OCI-LY7 (cell line): ENCODE measurements around the gene SATB2. TPM values are rescaled to one million over a fixed set of nuclear protein-coding genes. Genes with fewer than 3 reads are reported as not detected.

ENCODE experiments used
- BruUV-seq: library from RNA; stranded (reverse); fragments of 400-500 nt; replicated peaks from 2 replicates; lab custom pipeline; 2021; lab: Mats Ljungman, UMichigan
- CTCF ChIA-PET: fragments of 300-600 bp; sonication (Branson Sonifier 250); formaldehyde crosslinking; loops from one replicate; lab custom pipeline; 2022; ENCODE audit warnings: antibody characterized with exemption; ENCODE audit not compliant: unreplicated experiment; lab: Charles Lee
- POLR2A ChIA-PET: fragments of 300-600 bp; sonication (Branson Sonifier 250); formaldehyde crosslinking; loops from one replicate; lab custom pipeline; 2022; ENCODE audit warnings: antibody characterized with exemption; lab: Charles Lee
- DNase-seq: peaks from one replicate; pipeline ENCODE4 v3.0.0-alpha.2; 2015; ENCODE audit warnings: low spot score
- H2AFZ ChIP-seq: fragments of 200-600 bp; sonication (generic), shearing (Covaris generic); 2 replicates; pipeline ENCODE4 v1.6.1; 2014; ENCODE audit warnings: mild to moderate bottlenecking, antibody characterized with exemption, low read length, moderate library complexity
- H3K27ac ChIP-seq: fragments of 200-600 bp; sonication (generic); 2 replicates; pipeline ENCODE4 v1.5.1; 2014; ENCODE audit warnings: mixed run types, low read depth, mild to moderate bottlenecking, moderate library complexity, low read length, inconsistent platforms; ENCODE audit not compliant: poor library complexity, severe bottlenecking
- H3K36me3 ChIP-seq: fragments of 200-600 bp; sonication (generic); 2 replicates; pipeline ENCODE4 v1.6.1; 2014; ENCODE audit warnings: mild to moderate bottlenecking, antibody characterized with exemption, low read length, moderate library complexity, mixed read lengths; ENCODE audit not compliant: insufficient read depth
- H3K4me1 ChIP-seq: fragments of 200-600 bp; sonication (generic); 2 replicates; pipeline ENCODE4 v1.5.1; 2014; ENCODE audit warnings: mild to moderate bottlenecking, low read length; ENCODE audit not compliant: insufficient read depth, poor library complexity, severe bottlenecking
- H3K4me2 ChIP-seq: fragments of 200-600 bp; sonication (generic); 2 replicates; pipeline ENCODE4 v1.6.1; 2014; ENCODE audit warnings: mild to moderate bottlenecking, low read length
- H3K4me3 ChIP-seq: fragments of 200-600 bp; sonication (generic); 2 replicates; pipeline ENCODE4 v1.5.1; 2014; ENCODE audit warnings: mild to moderate bottlenecking, low read depth, low read length; ENCODE audit not compliant: poor library complexity, severe bottlenecking
- H3K79me2 ChIP-seq: fragments of 200-600 bp; sonication (generic); 2 replicates; pipeline ENCODE4 v1.6.1; 2016; ENCODE audit warnings: low read depth, mild to moderate bottlenecking, low read length, moderate library complexity, mixed read lengths; ENCODE audit not compliant: insufficient read depth
- H3K9me2 ChIP-seq: fragments of 200-600 bp; sonication (generic); 2 replicates; pipeline ENCODE4 v1.6.1; 2016; ENCODE audit warnings: mild to moderate bottlenecking, low read length, mixed read lengths; ENCODE audit not compliant: insufficient read depth
- H3K9me3 ChIP-seq: fragments of 200-600 bp; sonication (generic); 2 replicates; pipeline ENCODE4 v1.6.1; 2014; ENCODE audit warnings: mild to moderate bottlenecking, mixed run types, low read length, mixed read lengths
- H4K20me1 ChIP-seq: fragments of 200-600 bp; sonication (generic); 2 replicates; pipeline ENCODE4 v1.6.1; 2014; ENCODE audit warnings: mild to moderate bottlenecking, antibody characterized with exemption, low read length, moderate library complexity, mixed read lengths; ENCODE audit not compliant: insufficient read depth
- EZH2phosphoT487 ChIP-seq: fragments of 200-600 bp; sonication (generic); IDR thresholded peaks from 2 replicates; pipeline ENCODE4 v1.6.1; 2018; ENCODE audit warnings: low read depth, borderline replicate concordance, mild to moderate bottlenecking, mixed run types, antibody characterized with exemption, low read length, moderate library complexity, mixed read lengths
- intact Hi-C: fragments of 100-400 bp; cut with micrococcal nuclease; formaldehyde crosslinking; loops from one replicate; pipeline ENCODE4 v1.10.0; 2022; ENCODE audit not compliant: unreplicated experiment
- total RNA-seq, 2 experiments: library from RNA; depleted of rRNA in 1 of 2; stranded (reverse); fragments of >200 nt in 1 of 2; shearing (Covaris generic) in 1 of 2; gene quantifications; 2 replicates each; pipeline ENCODE4 v1.2.3, GENCODE V29; 2014 to 2022
- TF ChIP-seq, protein P1 (sequence below): fragments of 200-600 bp; sonication (generic); conservative IDR thresholded peaks from 2 replicates; pipeline ENCODE4 v1.5.1; 2014; ENCODE audit warnings: mild to moderate bottlenecking, antibody characterized with exemption, low read length, moderate library complexity, mixed read lengths

The SATB2 gene
- total RNA-seq, 2 experiments from 2014 or later: 15.9 to 30.7 TPM

DNA sequence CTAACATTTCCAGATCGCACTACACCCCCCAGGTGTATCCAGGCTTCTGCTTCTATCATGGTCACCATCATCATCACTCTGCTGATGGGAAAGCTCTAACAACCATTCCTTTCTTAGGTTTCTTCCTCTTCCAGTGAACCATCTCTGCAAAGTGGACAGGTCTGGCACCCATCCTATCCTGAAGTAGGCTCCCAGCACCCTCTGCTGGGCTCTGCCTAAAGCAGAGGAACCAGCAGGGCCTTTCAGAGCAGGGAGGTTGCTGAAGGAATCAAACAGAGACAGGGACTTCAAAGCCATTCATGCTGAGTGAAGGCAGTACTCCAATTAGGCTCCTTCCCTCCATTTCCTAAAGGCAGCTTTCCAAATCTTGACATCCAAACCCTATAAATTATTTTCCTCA is 27.2 kb upstream of the SATB2 start:
- no peak overlapping the region for H3K4me3 ChIP-seq
- no peaks in the 10 kb centered on the region for H3K79me2 ChIP-seq
- no peaks in the 10 kb centered on the region for H3K9me2 ChIP-seq
- TF ChIP-seq, protein P1, sequence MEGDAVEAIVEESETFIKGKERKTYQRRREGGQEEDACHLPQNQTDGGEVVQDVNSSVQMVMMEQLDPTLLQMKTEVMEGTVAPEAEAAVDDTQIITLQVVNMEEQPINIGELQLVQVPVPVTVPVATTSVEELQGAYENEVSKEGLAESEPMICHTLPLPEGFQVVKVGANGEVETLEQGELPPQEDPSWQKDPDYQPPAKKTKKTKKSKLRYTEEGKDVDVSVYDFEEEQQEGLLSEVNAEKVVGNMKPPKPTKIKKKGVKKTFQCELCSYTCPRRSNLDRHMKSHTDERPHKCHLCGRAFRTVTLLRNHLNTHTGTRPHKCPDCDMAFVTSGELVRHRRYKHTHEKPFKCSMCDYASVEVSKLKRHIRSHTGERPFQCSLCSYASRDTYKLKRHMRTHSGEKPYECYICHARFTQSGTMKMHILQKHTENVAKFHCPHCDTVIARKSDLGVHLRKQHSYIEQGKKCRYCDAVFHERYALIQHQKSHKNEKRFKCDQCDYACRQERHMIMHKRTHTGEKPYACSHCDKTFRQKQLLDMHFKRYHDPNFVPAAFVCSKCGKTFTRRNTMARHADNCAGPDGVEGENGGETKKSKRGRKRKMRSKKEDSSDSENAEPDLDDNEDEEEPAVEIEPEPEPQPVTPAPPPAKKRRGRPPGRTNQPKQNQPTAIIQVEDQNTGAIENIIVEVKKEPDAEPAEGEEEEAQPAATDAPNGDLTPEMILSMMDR: peak; percentile 81
- no peak for TF ChIP-seq EZH2phosphoT487
- H2AFZ ChIP-seq: peak overlapping the region; percentile 90; the same call in 1 of the 2 replicates
- ChIA-PET POLR2A (interaction anchor here (1.1 kb wide), 2 partner anchors 12 to 16 kb away, joined by 3 read pairs; no protein-coding TSS in a partner anchor), CTCF (interaction anchor here (0.6 kb wide), 1 partner anchor 20 kb away, joined by 3 read pairs; no protein-coding TSS in a partner anchor)
- H3K36me3 ChIP-seq: no peaks in the 10 kb centered on the region
- no peak overlapping the region for H3K4me2 ChIP-seq
- H3K9me3 ChIP-seq: no peaks in the 10 kb centered on the region
- H4K20me1 ChIP-seq: no peaks in the 10 kb centered on the region
- no peak overlapping the region for H3K27ac ChIP-seq
- no TSS peak for BruUV-seq
- H3K4me1 ChIP-seq: peaks cover 35% of the 10 kb centered on the region
- peak; percentile 84 for DNase-seq
- intact Hi-C loops: loop anchor here (2.0 to 10.0 kb wide), 3 partner anchors 228 to 828 kb away; no protein-coding TSS in a partner anchor

DNA sequence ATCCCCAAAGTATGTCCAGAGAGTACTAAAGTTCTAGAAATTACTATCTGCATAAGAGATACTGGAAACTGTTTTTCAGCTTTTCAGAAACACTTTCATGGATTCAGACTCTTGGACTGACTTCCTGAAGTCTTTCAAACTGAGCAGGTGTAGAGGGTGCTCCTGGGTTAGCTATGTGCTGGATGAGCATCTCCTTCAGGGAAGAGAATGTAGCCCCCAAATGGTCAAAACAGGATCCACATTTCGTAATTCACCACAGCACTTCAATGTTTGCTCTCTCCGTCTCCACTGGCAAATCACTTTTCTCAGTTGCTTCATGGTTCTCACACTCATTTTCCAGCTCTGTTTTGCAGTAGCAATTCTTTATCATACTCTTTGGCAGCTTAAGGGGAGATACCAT is 23.2 kb upstream of the SATB2 start:
- BruUV-seq: no TSS peak
- H3K27ac ChIP-seq: no peak overlapping the region
- CTCF ChIA-PET: interaction anchor here (0.6 kb wide), 1 partner anchor 530 kb away, joined by 3 read pairs; no protein-coding TSS in a partner anchor
- H4K20me1 ChIP-seq: no peaks in the 10 kb centered on the region
- H2AFZ ChIP-seq: peak overlapping the region; percentile 82
- H3K4me1 ChIP-seq: peaks cover 30% of the 10 kb centered on the region
- intact Hi-C loops: loop anchor here (10.0 kb wide), 1 partner anchor 264 kb away; no protein-coding TSS in a partner anchor
- H3K79me2 ChIP-seq: no peaks in the 10 kb centered on the region
- DNase-seq: peak; percentile 41
- no peak overlapping the region for H3K4me2 ChIP-seq
- H3K9me3 ChIP-seq: no peaks in the 10 kb centered on the region
- H3K36me3 ChIP-seq: no peaks in the 10 kb centered on the region
- TF ChIP-seq, protein P1: peak; percentile 60
- no peak for TF ChIP-seq EZH2phosphoT487
- POLR2A ChIA-PET: interaction anchor here (0.6 to 1.1 kb wide), 5 partner anchors 13 to 1107 kb away, joined by 3 to 4 read pairs (median 4); no protein-coding TSS in a partner anchor
- H3K9me2 ChIP-seq: no peaks in the 10 kb centered on the region
- no peak overlapping the region for H3K4me3 ChIP-seq

GRCh38 chr2:199477277-199477834 is 19.6 kb upstream of the SATB2 start:
- CTCF ChIA-PET: interaction anchor here (0.6 kb wide), 1 partner anchor 770 kb away, joined by 3 read pairs; no protein-coding TSS in a partner anchor
- DNase-seq: no peak
- TF ChIP-seq, protein P1: no peak
- no peak for TF ChIP-seq EZH2phosphoT487
- Histone ChIP-seq H3K9me3 (no peaks in the 10 kb centered on the region), H3K9me2 (no peaks in the 10 kb centered on the region), H3K4me2 (no peak overlapping the region), H3K4me1 (peaks cover 9% of the 10 kb centered on the region), H3K4me3 (no peak overlapping the region), H3K27ac (no peak overlapping the region), H3K36me3 (no peaks in the 10 kb centered on the region), H2AFZ (peak overlapping the region; percentile 55; the same call in 1 of the 2 replicates), H4K20me1 (no peaks in the 10 kb centered on the region), H3K79me2 (no peaks in the 10 kb centered on the region)
- no TSS peak for BruUV-seq
- POLR2A ChIA-PET: interaction anchor here (0.6 to 0.7 kb wide), 3 partner anchors 34 to 1062 kb away, joined by 3 to 5 read pairs (median 4); no protein-coding TSS in a partner anchor
- intact Hi-C loops: no loop called here
